Common myeloid progenitor, CD34-positive (primary cell): ENCODE data around the gene PCDHGA8.

ENCODE experiments used
- CTCF ChIA-PET: fragments of 350-600 bp; sonication (Branson Sonifier 250); formaldehyde crosslinking; loops from one replicate; lab custom pipeline; 2021; ENCODE audit warnings: antibody characterized with exemption; lab: Charles Lee
- POLR2A ChIA-PET: fragments of 350-600 bp; sonication (Branson Sonifier 250); formaldehyde crosslinking; loops from one replicate; lab custom pipeline; 2021; ENCODE audit warnings: antibody characterized with exemption; lab: Charles Lee
- DNase-seq, 3 donors: peaks; one replicate each; pipeline versions ENCODE4 v3.0.0 to v3.0.0-alpha.2; 2013
- H3K27ac ChIP-seq, 2 experiments: 1 replicate in 1 of 2; 2 replicates in 1 of 2; pipeline ENCODE4 v1.7.0; 2013; ENCODE audit warnings: inconsistent platforms in 2 of 2, low read length in 2 of 2, mild to moderate bottlenecking in 2 of 2, low read depth in 1 of 2, moderate library complexity in 1 of 2; ENCODE audit not compliant: severe bottlenecking in 2 of 2, insufficient read depth in 1 of 2, poor library complexity in 1 of 2
- H3K27me3 ChIP-seq, 5 experiments: replicated peaks in 2 of 5; 1 replicate in 3 of 5; 2 replicates in 2 of 5; pipeline versions ENCODE4 v1.6.1 to v1.7.0; 2013; ENCODE audit warnings: low read length in 4 of 5, mild to moderate bottlenecking in 2 of 5, moderate library complexity in 2 of 5, inconsistent platforms in 1 of 5; ENCODE audit not compliant: insufficient read depth in 5 of 5, control insufficient read depth in 4 of 5
- H3K36me3 ChIP-seq, 4 experiments: 1 replicate in 2 of 4; 2 replicates in 2 of 4; pipeline versions ENCODE4 v1.6.1 to v1.7.0; 2013; ENCODE audit warnings: low read length in 3 of 4, control low read depth in 1 of 4, mild to moderate bottlenecking in 1 of 4; ENCODE audit not compliant: control insufficient read depth in 4 of 4, insufficient read depth in 4 of 4
- H3K4me1 ChIP-seq, 4 experiments: 1 replicate in 3 of 4; 2 replicates in 1 of 4; pipeline versions ENCODE4 v1.6.1 to v1.7.1; 2013; ENCODE audit warnings: low read length in 3 of 4, mild to moderate bottlenecking in 3 of 4, control low read depth in 1 of 4, inconsistent platforms in 1 of 4, moderate library complexity in 1 of 4; ENCODE audit not compliant: control insufficient read depth in 4 of 4, insufficient read depth in 4 of 4; ENCODE audit errors: control extremely low read depth in 1 of 4
- H3K4me3 ChIP-seq, 7 experiments: 1 replicate in 4 of 7; 2 replicates in 3 of 7; pipeline versions ENCODE4 v1.5.1 to v1.7.0; 2013; ENCODE audit warnings: mild to moderate bottlenecking in 7 of 7, low read length in 6 of 7, moderate library complexity in 6 of 7, inconsistent platforms in 2 of 7, low read depth in 2 of 7, control low read depth in 1 of 7; ENCODE audit not compliant: insufficient read depth in 4 of 7, control insufficient read depth in 1 of 7; ENCODE audit errors: extremely low read depth in 1 of 7
- H3K9me3 ChIP-seq, 5 experiments: 1 replicate in 4 of 5; 2 replicates in 1 of 5; pipeline versions ENCODE4 v1.6.1 to v1.7.1; 2013; ENCODE audit warnings: low read length in 4 of 5, mild to moderate bottlenecking in 2 of 5, inconsistent platforms in 1 of 5, low read depth in 1 of 5, moderate library complexity in 1 of 5; ENCODE audit not compliant: control insufficient read depth in 4 of 5, insufficient read depth in 2 of 5; ENCODE audit errors: control extremely low read depth in 1 of 5
- WGBS: methylation state at CpG from one replicate; pipeline ENCODE4 v1.1.5; 2013; ENCODE audit not compliant: insufficient coverage; 5-methylcytosine and 5-hydroxymethylcytosine counted together

The PCDHGA8 gene

GRCh38 chr5:141419074-141419880, 26.8 kb downstream of the PCDHGA8 start:
- Histone ChIP-seq H3K36me3 (peaks cover 0 to 2% (median 0%) of the 10 kb centered on the region in 4 experiments), H3K4me1 (peaks cover 0 to 23% (median 9%) of the 10 kb centered on the region in 4 experiments), H3K4me3 (no peak overlapping the region), H3K9me3 (peaks cover 0 to 59% (median 42%) of the 10 kb centered on the region in 5 experiments), H3K27me3 (peaks cover 33 to 91% (median 34%) of the 10 kb centered on the region in 5 experiments), H3K27ac (no peak overlapping the region)
- 34% methylated on average over 60 of the region's 74 CpGs for WGBS
- POLR2A ChIA-PET, result no interaction called here
- CTCF ChIA-PET, result interaction anchor here (1.0 to 6.6 kb wide), 10 partner anchors 11 to 147 kb away, joined by 3 to 65 read pairs (median 10); partner anchors contain the start of gene PCDHGA12
- peak in 1 of 3 donors; percentile 6 for DNase-seq

- 3% methylated on average over 33 of the region's 42 CpGs for WGBS
- CTCF ChIA-PET, result interaction anchor here (0.6 to 6.6 kb wide), 26 partner anchors 8 to 146 kb away, joined by 3 to 65 read pairs (median 4); partner anchors contain the start of genes PCDHGA10, PCDHGA12, PCDHGA8 and PCDHGB3
- Histone ChIP-seq H3K36me3 (peaks cover 0 to 2% (median 0%) of the 10 kb centered on the region in 4 experiments), H3K27ac (no peak within 1 kb of the TSS), H3K27me3 (peaks cover 30 to 89% (median 37%) of the 10 kb centered on the region in 5 experiments), H3K4me1 (peaks cover 0 to 18% (median 9%) of the 10 kb centered on the region in 4 experiments), H3K4me3 (peak within 1 kb of the TSS; percentile 36 to 81 (median 63)), H3K9me3 (peaks cover 0 to 61% (median 39%) of the 10 kb centered on the region in 5 experiments)
- DNase-seq, result peak; percentile 75 to 81 (median 80)
- POLR2A ChIA-PET, result no interaction called here
Observed at GRCh38 chr5:141420855-141421488, 28.5 kb downstream of the PCDHGA8 start, which contains the start of gene PCDHGA11. TSS of gene PCDHGA11 (plus strand) at chr5:141421051. CDS start at chr5:141421228, 177 bp downstream.

DNA sequence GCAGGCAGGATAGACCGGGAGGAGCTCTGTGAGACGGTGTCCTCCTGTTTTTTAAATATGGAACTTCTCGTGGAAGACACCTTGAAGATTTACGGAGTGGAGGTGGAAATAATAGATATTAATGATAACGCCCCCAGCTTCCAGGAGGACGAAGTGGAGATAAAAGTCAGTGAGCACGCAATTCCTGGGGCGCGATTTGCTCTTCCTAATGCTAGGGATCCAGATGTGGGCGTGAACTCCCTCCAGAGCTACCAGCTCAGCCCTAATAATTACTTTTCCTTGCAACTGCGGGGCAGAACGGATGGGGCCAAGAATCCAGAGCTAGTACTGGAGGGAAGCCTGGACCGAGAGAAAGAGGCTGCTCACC, 29.0 kb downstream of the PCDHGA8 start:
- H3K27ac ChIP-seq, result no peak overlapping the region
- H3K27me3 ChIP-seq, result peaks cover 28 to 88% (median 37%) of the 10 kb centered on the region in 5 experiments
- CTCF ChIA-PET, result interaction anchor here (0.6 to 6.6 kb wide), 24 partner anchors 8 to 146 kb away, joined by 3 to 65 read pairs (median 4); partner anchors contain the start of genes PCDHGA10, PCDHGA12, PCDHGA8 and PCDHGB3
- WGBS, result 8% methylated on average over 11 of the region's 13 CpGs
- H3K4me1 ChIP-seq, result peaks cover 0 to 18% (median 9%) of the 10 kb centered on the region in 4 experiments
- peaks cover 0 to 66% (median 43%) of the 10 kb centered on the region in 5 experiments for H3K9me3 ChIP-seq
- POLR2A ChIA-PET, result no interaction called here
- H3K4me3 ChIP-seq, result peak overlapping the region in 6 of 7 experiments; percentile 44 to 81 (median 68)
- DNase-seq, result no peak
- peaks cover 0 to 2% (median 0%) of the 10 kb centered on the region in 4 experiments for H3K36me3 ChIP-seq

DNA sequence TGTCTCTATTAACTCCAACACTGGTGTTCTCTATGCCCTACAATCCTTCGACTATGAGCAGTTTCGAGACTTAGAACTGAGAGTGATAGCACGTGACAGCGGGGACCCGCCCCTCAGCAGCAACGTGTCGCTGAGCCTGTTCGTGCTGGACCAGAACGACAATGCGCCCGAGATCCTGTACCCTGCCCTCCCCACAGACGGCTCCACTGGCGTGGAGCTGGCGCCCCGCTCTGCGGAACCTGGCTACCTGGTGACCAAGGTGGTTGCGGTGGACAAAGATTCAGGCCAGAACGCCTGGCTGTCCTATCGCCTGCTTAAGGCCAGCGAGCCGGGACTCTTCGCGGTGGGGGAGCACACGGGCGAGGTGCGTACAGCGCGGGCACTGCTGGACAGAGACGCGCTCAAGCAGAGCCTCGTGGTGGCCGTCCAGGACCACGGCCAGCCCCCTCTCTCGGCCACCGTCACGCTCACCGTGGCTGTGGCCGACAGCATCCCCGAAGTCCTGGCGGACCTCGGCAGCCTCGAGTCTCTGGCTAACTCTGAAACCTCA, 30.4 kb downstream of the PCDHGA8 start:
- ChIA-PET POLR2A (no interaction called here), CTCF (interaction anchor here (2.4 kb wide), 1 partner anchor 31 kb away, joined by 9 read pairs; the partner anchor contains the start of gene PCDHGA8)
- Histone ChIP-seq H3K9me3 (peaks cover 2 to 79% (median 56%) of the 10 kb centered on the region in 5 experiments), H3K27me3 (peaks cover 28 to 94% (median 43%) of the 10 kb centered on the region in 5 experiments), H3K27ac (no peak overlapping the region), H3K4me1 (peaks cover 0 to 15% (median 9%) of the 10 kb centered on the region in 4 experiments), H3K4me3 (no peak overlapping the region), H3K36me3 (peaks cover 0 to 2% (median 0%) of the 10 kb centered on the region in 4 experiments)
- DNase-seq, result peak in 1 of 3 donors; percentile 40
- WGBS, result 20% methylated on average over 38 of the region's 42 CpGs

DNA sequence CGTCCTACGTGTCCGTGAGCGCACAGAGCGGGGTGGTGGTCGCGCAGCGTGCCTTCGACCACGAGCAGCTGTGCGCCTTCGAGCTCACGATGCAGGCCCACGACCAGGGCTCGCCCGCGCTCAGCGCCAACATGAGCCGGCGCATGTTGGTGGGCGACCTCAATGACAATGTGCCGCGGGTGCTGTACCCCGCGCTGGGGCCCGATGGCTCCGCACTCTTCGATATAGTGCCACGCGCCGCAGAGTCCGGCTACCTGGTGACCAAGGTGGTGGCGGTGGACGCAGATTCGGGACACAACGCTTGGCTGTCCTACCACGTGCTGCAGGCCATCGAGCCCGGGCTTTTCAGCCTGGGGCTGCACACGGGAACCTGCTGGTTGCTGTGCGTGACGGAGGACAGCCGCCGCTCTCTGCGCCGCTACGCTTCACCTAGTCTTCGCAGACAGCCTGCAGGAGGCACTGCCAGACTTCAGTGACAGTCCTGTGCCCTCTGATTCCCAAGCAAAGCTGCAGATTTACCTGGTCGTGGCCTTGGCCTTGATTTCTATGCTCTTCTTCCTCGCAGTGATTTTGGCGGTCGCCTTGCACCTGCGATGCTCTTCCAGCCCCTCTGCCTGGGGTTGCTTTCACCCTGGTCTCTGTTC, 35.5 kb downstream of the PCDHGA8 start:
- peaks cover 0 to 4% (median 0%) of the 10 kb centered on the region in 4 experiments for H3K36me3 ChIP-seq
- WGBS, result 60% methylated on average over 53 of the region's 53 CpGs
- H3K27me3 ChIP-seq, result peaks cover 8 to 77% (median 30%) of the 10 kb centered on the region in 5 experiments
- H3K4me3 ChIP-seq, result no peak overlapping the region
- H3K4me1 ChIP-seq, result peaks cover 2 to 10% (median 5%) of the 10 kb centered on the region in 4 experiments
- H3K9me3 ChIP-seq, result peaks cover 6 to 67% (median 47%) of the 10 kb centered on the region in 5 experiments
- ChIA-PET POLR2A (no interaction called here), CTCF (interaction anchor here (0.8 to 5.8 kb wide), 5 partner anchors 8 to 100 kb away, joined by 3 to 62 read pairs (median 29); partner anchors contain the start of genes PCDHGA11 and PCDHGB7)
- DNase-seq, result no peak
- H3K27ac ChIP-seq, result no peak overlapping the region
